HEK293 (cell line): ENCODE data around the gene AKNA.
A peak's percentile ranks its signal among the peaks of the same experiment; 100 is the strongest.

Experiments used
- CTCF ChIA-PET: fragments of 350-600 bp; formaldehyde crosslinking; extraction: SDS; loops from one replicate; lab custom pipeline; 2021; ENCODE audit warnings: antibody characterized with exemption; lab: Yijun Ruan, JAX
- POLR2A ChIA-PET: fragments of 300-600 bp; formaldehyde crosslinking; extraction: SDS; loops from one replicate; lab custom pipeline; 2020; ENCODE audit warnings: antibody characterized with exemption, inconsistent platforms; lab: Yijun Ruan, JAX
- H3K27ac ChIP-seq: fragments of 200-500 bp; sonication (Bioruptor generic); 2 replicates; pipeline ENCODE4 v1.5.1; 2014; ENCODE audit warnings: low read depth, low read length, control low read depth, inconsistent platforms; ENCODE audit errors: extremely low read depth
- H3K36me3 ChIP-seq, 2 experiments: fragments of 200-500 bp in 1 of 2; sonication (Bioruptor generic) in 1 of 2; 1 replicate in 1 of 2; 2 replicates in 1 of 2; pipeline ENCODE4 v1.5.1; 2014 to 2017; ENCODE audit warnings: inconsistent platforms in 2 of 2, low read length in 2 of 2; ENCODE audit not compliant: control insufficient read depth in 2 of 2, insufficient read depth in 1 of 2
- H3K4me1 ChIP-seq: fragments of 200-500 bp; sonication (Bioruptor generic); 2 replicates; pipeline ENCODE4 v1.5.1; 2014; ENCODE audit warnings: mild to moderate bottlenecking, low read length, inconsistent platforms; ENCODE audit not compliant: control insufficient read depth, insufficient read depth
- H3K4me3 ChIP-seq: 2 replicates; pipeline ENCODE4 v1.5.1; 2011; ENCODE audit warnings: low read depth, mild to moderate bottlenecking, control low read depth, low read length, moderate library complexity
- H3K9me3 ChIP-seq: fragments of 200-500 bp; sonication (Bioruptor generic); 2 replicates; pipeline ENCODE4 v1.5.1; 2014; ENCODE audit warnings: low read depth, low read length, inconsistent platforms; ENCODE audit not compliant: control insufficient read depth, insufficient read depth
- HOXA7 ChIP-seq: sonication (generic); formaldehyde crosslinking; IDR thresholded peaks from 2 replicates; pipeline ENCODE4 v1.8.1; 2022; ENCODE audit warnings: missing genetic modification reagents, borderline replicate concordance
- KLF10 ChIP-seq: fragments of 450-650 bp; IDR thresholded peaks from 2 replicates; pipeline ENCODE4 v1.5.1; 2018; ENCODE audit warnings: missing biosample characterization, mild to moderate bottlenecking, missing genetic modification characterization
- KLF7 ChIP-seq: fragments of 450-650 bp; formaldehyde crosslinking; IDR thresholded peaks from 2 replicates; pipeline ENCODE4 v1.5.1; 2016; ENCODE audit warnings: missing biosample characterization, missing genetic modification characterization, borderline replicate concordance
- PRDM10 ChIP-seq: fragments of 450-650 bp; formaldehyde crosslinking; IDR thresholded peaks from 2 replicates; pipeline ENCODE4 v1.5.1; 2016; ENCODE audit warnings: missing biosample characterization, missing genetic modification characterization
- RBAK ChIP-seq: fragments of 450-650 bp; formaldehyde crosslinking; IDR thresholded peaks from 2 replicates; pipeline ENCODE4 v1.5.1; 2016; ENCODE audit warnings: missing biosample characterization, missing genetic modification characterization
- REPIN1 ChIP-seq: fragments of 450-650 bp; formaldehyde crosslinking; IDR thresholded peaks from 2 replicates; pipeline ENCODE4 v1.5.1; 2017; ENCODE audit warnings: missing biosample characterization, missing genetic modification characterization, low read depth
- SCRT1 ChIP-seq: fragments of 450-650 bp; formaldehyde crosslinking; IDR thresholded peaks from 2 replicates; pipeline ENCODE4 v1.5.1; 2016; ENCODE audit warnings: missing biosample characterization, missing genetic modification characterization, borderline replicate concordance
- SCRT2 ChIP-seq: fragments of 450-650 bp; formaldehyde crosslinking; IDR thresholded peaks from 2 replicates; pipeline ENCODE4 v1.5.1; 2016; ENCODE audit warnings: missing biosample characterization, missing genetic modification characterization
- TRIM28 ChIP-seq: IDR thresholded peaks from 2 replicates; pipeline ENCODE4 v1.6.1; 2011; ENCODE audit warnings: low read length, control low read depth, borderline replicate concordance
- WT1 ChIP-seq: fragments of 450-650 bp; formaldehyde crosslinking; IDR thresholded peaks from 2 replicates; pipeline ENCODE4 v1.5.1; 2016; ENCODE audit warnings: missing biosample characterization, missing genetic modification characterization
- YY2 ChIP-seq: fragments of 450-650 bp; formaldehyde crosslinking; IDR thresholded peaks from 2 replicates; pipeline ENCODE4 v1.5.1; 2016; ENCODE audit warnings: missing biosample characterization, missing genetic modification characterization
- ZBTB6 ChIP-seq: fragments of 450-650 bp; formaldehyde crosslinking; IDR thresholded peaks from 2 replicates; pipeline ENCODE4 v1.5.1; 2017; ENCODE audit warnings: missing biosample characterization, missing genetic modification characterization
- ZFP37 ChIP-seq: fragments of 450-650 bp; formaldehyde crosslinking; IDR thresholded peaks from 2 replicates; pipeline ENCODE4 v1.5.1; 2016; ENCODE audit warnings: missing biosample characterization, missing genetic modification characterization
- ZFP41 ChIP-seq: fragments of 450-650 bp; formaldehyde crosslinking; IDR thresholded peaks from 2 replicates; pipeline ENCODE4 v1.5.1; 2016; ENCODE audit warnings: missing biosample characterization, missing genetic modification characterization, borderline replicate concordance
- ZNF146 ChIP-seq: fragments of 450-650 bp; formaldehyde crosslinking; IDR thresholded peaks from 2 replicates; pipeline ENCODE4 v1.5.1; 2016; ENCODE audit warnings: missing biosample characterization, missing genetic modification characterization
- ZNF223 ChIP-seq: fragments of 450-650 bp; formaldehyde crosslinking; IDR thresholded peaks from 2 replicates; pipeline ENCODE4 v1.5.1; 2016; ENCODE audit warnings: missing biosample characterization, missing genetic modification characterization
- ZNF335 ChIP-seq: fragments of 450-650 bp; formaldehyde crosslinking; conservative IDR thresholded peaks from 2 replicates; pipeline ENCODE4 v1.5.1; 2016; ENCODE audit warnings: missing biosample characterization, missing genetic modification characterization
- ZNF354C ChIP-seq: fragments of 450-650 bp; formaldehyde crosslinking; IDR thresholded peaks from 2 replicates; pipeline ENCODE4 v1.5.1; 2016; ENCODE audit warnings: missing biosample characterization, missing genetic modification characterization, low read depth, borderline replicate concordance
- ZNF555 ChIP-seq: fragments of 450-650 bp; formaldehyde crosslinking; conservative IDR thresholded peaks from 2 replicates; pipeline ENCODE4 v1.5.1; 2017; ENCODE audit warnings: missing biosample characterization, mild to moderate bottlenecking, missing genetic modification characterization, inconsistent platforms
- ZNF664 ChIP-seq: fragments of 450-650 bp; formaldehyde crosslinking; IDR thresholded peaks from 2 replicates; pipeline ENCODE4 v1.5.1; 2016; ENCODE audit warnings: missing biosample characterization, missing genetic modification characterization
- ZNF701 ChIP-seq: fragments of 450-650 bp; formaldehyde crosslinking; IDR thresholded peaks from 2 replicates; pipeline ENCODE4 v1.5.1; 2016; ENCODE audit warnings: missing biosample characterization, missing genetic modification characterization
- ZNF792 ChIP-seq: fragments of 450-650 bp; formaldehyde crosslinking; IDR thresholded peaks from 2 replicates; pipeline ENCODE4 v1.5.1; 2016; ENCODE audit warnings: missing biosample characterization, missing genetic modification characterization
- ZNF837 ChIP-seq: fragments of 450-650 bp; formaldehyde crosslinking; IDR thresholded peaks from 2 replicates; pipeline ENCODE4 v1.5.1; 2016; ENCODE audit warnings: missing biosample characterization, missing genetic modification characterization

The AKNA gene

GRCh38 chr9:114433720-114434255, 46.0 kb upstream of the AKNA start:
- TF ChIP-seq REPIN1 (no peak), RBAK (tag by site-specific recombination) (no peak), ZFP41 (tag by site-specific recombination) (no peak), YY2 (tag by site-specific recombination) (no peak), ZNF555 (tag by site-specific recombination) (no peak), SCRT2 (tag by site-specific recombination) (no peak)
- H3K4me1 ChIP-seq = no peaks in the 10 kb centered on the region
- ChIA-PET POLR2A (no interaction called here), CTCF (interaction anchor here (0.7 to 4.9 kb wide), 13 partner anchors 17 to 487 kb away, joined by 3 to 71 read pairs (median 6); no protein-coding TSS in a partner anchor)
- no peak overlapping the region for H3K4me3 ChIP-seq
- H3K36me3 ChIP-seq = no peaks in the 10 kb centered on the region
- no peaks in the 10 kb centered on the region for H3K9me3 ChIP-seq
- no peak overlapping the region for H3K27ac ChIP-seq

GRCh38 chr9:114433086-114433485, 45.3 kb upstream of the AKNA start:
- Histone ChIP-seq H3K4me3 (no peak overlapping the region), H3K4me1 (no peaks in the 10 kb centered on the region), H3K9me3 (no peaks in the 10 kb centered on the region), H3K27ac (no peak overlapping the region), H3K36me3 (no peaks in the 10 kb centered on the region)
- ChIA-PET CTCF (interaction anchor here (0.7 to 4.9 kb wide), 8 partner anchors 17 to 474 kb away, joined by 3 to 71 read pairs (median 6); no protein-coding TSS in a partner anchor), POLR2A (no interaction called here)
- no peak for TF ChIP-seq ZNF223 (tag by site-specific recombination)
- TF ChIP-seq HOXA7 (CRISPR knock-in tag) = no peak
- no peak for TF ChIP-seq ZNF837 (tag by site-specific recombination)
- TF ChIP-seq RBAK (tag by site-specific recombination) = no peak
- no peak for TF ChIP-seq ZNF354C (tag by site-specific recombination)
- TF ChIP-seq ZNF335 (tag by site-specific recombination) = no peak
- no peak for TF ChIP-seq ZBTB6 (tag by site-specific recombination)

GRCh38 chr9:114432323-114433067, 44.7 kb upstream of the AKNA start:
- Histone ChIP-seq H3K9me3 (no peaks in the 10 kb centered on the region), H3K36me3 (no peaks in the 10 kb centered on the region), H3K27ac (no peak overlapping the region), H3K4me1 (no peaks in the 10 kb centered on the region), H3K4me3 (no peak overlapping the region)
- TF ChIP-seq SCRT1 (tag by site-specific recombination) (peak; percentile 81; the same call in 1 of the 2 replicates), ZNF792 (tag by site-specific recombination) (no peak), KLF7 (tag by site-specific recombination) (no peak), ZNF555 (tag by site-specific recombination) (no peak), WT1 (tag by site-specific recombination) (no peak), ZNF146 (tag by site-specific recombination) (no peak), KLF10 (no peak), HOXA7 (CRISPR knock-in tag) (no peak), ZNF701 (tag by site-specific recombination) (no peak), ZNF664 (tag by site-specific recombination) (0 out of 2 replicates have a peak, but pooled peaks have one; percentile 11), TRIM28 (no peak), ZFP37 (tag by site-specific recombination) (no peak), PRDM10 (tag by site-specific recombination) (no peak), SCRT2 (tag by site-specific recombination) (peak; percentile 88)
- POLR2A ChIA-PET = no interaction called here
- CTCF ChIA-PET = interaction anchor here (0.7 to 4.9 kb wide), 8 partner anchors 17 to 477 kb away, joined by 3 to 71 read pairs (median 4); no protein-coding TSS in a partner anchor
